ENCODE results near the gene FBL. TPM values are rescaled to one million over a fixed set of nuclear protein-coding genes. Genes with fewer than 3 reads are reported as not detected.

Gene FBL
- total RNA-seq, result 101 and 123 TPM in 2 replicates

GRCh38 chr19:39845933-39846677 lies at the start of gene FBL:
Gene FBL (minus strand): TSS chr19:39846379. CDS start chr19:39846300, 79 bp downstream.

GRCh38 chr19:39833464-39834286 lies 12.5 kb downstream of the FBL start, which contains the start of gene DYRK1B:
Gene DYRK1B (minus strand): TSS chr19:39834162. CDS start chr19:39831867, 2,295 bp downstream.

Small RNAs within 50 kb of the gene (small RNA-seq; reads per million reads assigned to genes)
- not detected for gene MIR6719

Other genes starting within 250 kb of the FBL start
- gene LGALS13, start 243.9 kb downstream of the FBL start, total RNA-seq, result not detected in 2 replicates
- not detected in 2 replicates for gene LGALS16, start 190.5 kb downstream of the FBL start, total RNA-seq
- gene LGALS14, start 141.9 kb downstream of the FBL start, total RNA-seq, result not detected in 2 replicates
- gene CLC, start 108.3 kb downstream of the FBL start, total RNA-seq, result not detected in 2 replicates
- not detected in 2 replicates for gene LEUTX, start 67.5 kb downstream of the FBL start, total RNA-seq
- gene DYRK1B, start 12.2 kb downstream of the FBL start, total RNA-seq, result 38.8 and 41.6 TPM in 2 replicates
- 0.22 and 0.79 TPM in 2 replicates for gene FCGBP, start 88.3 kb upstream of the FBL start, total RNA-seq
- 70.3 and 181 TPM in 2 replicates for gene PSMC4, start 124.8 kb upstream of the FBL start, total RNA-seq
- 0.54 and 3.1 TPM in 2 replicates for gene ZNF546, start 150.7 kb upstream of the FBL start, total RNA-seq
- 8.9 and 14.1 TPM in 2 replicates for gene ZNF780B, start 209.9 kb upstream of the FBL start, total RNA-seq
- gene ZNF780A, start 244.6 kb upstream of the FBL start, total RNA-seq, result 17.7 and 23.4 TPM in 2 replicates